HUES64 (cell line): ENCODE data around the gene ZNF764.

Experiments used
- H3K27ac ChIP-seq: 2 replicates; pipeline ENCODE4 v1.7.0; 2013; ENCODE audit warnings: low read depth, low read length, inconsistent platforms
- H3K27me3 ChIP-seq: 2 replicates; pipeline ENCODE4 v1.6.1; 2013; ENCODE audit warnings: mild to moderate bottlenecking, low read length; ENCODE audit not compliant: insufficient read depth
- H3K36me3 ChIP-seq: 2 replicates; pipeline ENCODE4 v1.6.1; 2013; ENCODE audit warnings: mild to moderate bottlenecking, low read length; ENCODE audit not compliant: insufficient read depth
- H3K4me1 ChIP-seq: 2 replicates; pipeline ENCODE4 v1.6.1; 2013; ENCODE audit warnings: mild to moderate bottlenecking, low read length, moderate library complexity; ENCODE audit not compliant: insufficient read depth
- H3K4me3 ChIP-seq: 2 replicates; pipeline ENCODE4 v1.5.1; 2013; ENCODE audit warnings: mild to moderate bottlenecking, low read length, moderate library complexity
- H3K9ac ChIP-seq: 2 replicates; pipeline ENCODE4 v1.6.1; 2013; ENCODE audit warnings: mild to moderate bottlenecking, low read depth, low read length
- H3K9me3 ChIP-seq: 2 replicates; pipeline ENCODE4 v1.6.1; 2013; ENCODE audit warnings: low read depth, low read length; ENCODE audit not compliant: insufficient read depth
- WGBS: fragments of 150-250, 120-280 bp; methylation state at CpG from one replicate; pipeline ENCODE4 v1.1.7; 2013; ENCODE audit warnings: missing lambda C conversion rate; 5-methylcytosine and 5-hydroxymethylcytosine counted together

Gene ZNF764

DNA sequence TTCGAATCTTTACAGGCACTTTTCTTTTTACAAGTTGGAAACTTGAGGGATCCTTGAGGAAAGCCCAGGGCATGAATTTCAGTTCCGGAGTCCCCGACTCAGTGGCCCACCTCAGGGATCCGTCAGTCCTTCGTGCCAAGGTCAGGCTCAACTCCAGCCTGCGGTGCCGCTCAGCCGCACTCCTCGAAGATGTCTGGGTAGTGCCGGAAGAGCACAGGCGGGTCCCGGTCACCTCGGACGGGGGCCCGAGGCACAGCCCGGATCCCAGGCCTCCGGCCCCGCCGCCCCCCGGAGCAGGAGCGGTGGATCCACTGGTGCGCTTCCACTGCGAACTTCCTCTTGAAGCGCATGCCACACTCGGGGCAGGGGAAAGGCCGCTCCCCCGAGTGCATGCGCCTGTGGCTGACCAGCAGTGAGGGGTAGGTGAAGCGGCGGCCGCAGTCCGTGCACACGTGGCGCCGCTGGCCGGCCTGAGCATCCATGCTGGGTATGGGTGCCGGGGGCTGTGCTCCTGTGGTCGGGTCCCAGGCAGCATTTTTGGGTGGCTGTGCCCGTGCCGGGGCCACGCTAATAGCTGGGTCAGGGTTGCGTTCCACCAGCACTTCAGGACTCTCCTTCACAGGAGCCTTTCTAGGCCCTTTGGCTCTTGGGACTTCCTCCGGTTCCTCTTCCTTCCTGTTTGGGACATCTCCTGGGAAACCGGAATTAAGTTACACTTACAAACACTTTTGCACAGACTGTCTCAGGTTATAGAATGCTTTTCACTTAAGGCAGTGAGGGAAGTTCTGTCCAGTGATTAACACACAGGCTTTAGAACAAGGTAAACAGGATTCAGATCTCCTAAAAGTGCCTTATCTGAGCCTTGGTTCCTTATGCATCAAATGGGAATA is 11.8 kb upstream of the ZNF764 start:
- H3K4me3 ChIP-seq = no peak overlapping the region
- no peak overlapping the region for H3K9ac ChIP-seq
- H3K9me3 ChIP-seq = no peaks in the 10 kb centered on the region
- H3K4me1 ChIP-seq = peaks cover 3% of the 10 kb centered on the region
- no peaks in the 10 kb centered on the region for H3K36me3 ChIP-seq
- H3K27me3 ChIP-seq = no peaks in the 10 kb centered on the region
- H3K27ac ChIP-seq = no peak overlapping the region
- 95% methylated on average over 44 of the region's 44 CpGs for WGBS

DNA sequence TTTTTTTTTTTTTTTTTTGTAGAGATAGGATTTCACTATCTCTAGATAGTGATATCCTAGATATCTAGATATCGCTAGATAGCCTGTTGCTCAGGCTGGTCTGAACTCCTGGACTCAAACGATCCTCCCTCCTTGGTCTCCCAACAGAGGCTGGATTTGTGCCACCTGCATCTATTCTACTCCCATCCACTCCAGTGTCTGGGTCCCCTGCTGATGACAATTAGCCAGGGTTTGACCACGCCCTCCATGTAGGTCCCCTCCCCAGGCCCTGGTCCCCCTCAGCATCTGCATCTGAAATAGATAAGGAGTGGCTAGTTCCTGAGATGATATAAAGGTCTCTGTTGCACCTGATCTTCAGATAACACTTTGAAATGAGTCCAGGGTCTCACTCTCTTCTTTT is 11.1 kb upstream of the ZNF764 start:
- WGBS = 86% methylated on average over 3 of the region's 3 CpGs
- no peak overlapping the region for H3K27ac ChIP-seq
- H3K4me3 ChIP-seq = no peak overlapping the region
- no peaks in the 10 kb centered on the region for H3K27me3 ChIP-seq
- H3K9me3 ChIP-seq = no peaks in the 10 kb centered on the region
- no peak overlapping the region for H3K9ac ChIP-seq
- peaks cover 3% of the 10 kb centered on the region for H3K4me1 ChIP-seq
- no peaks in the 10 kb centered on the region for H3K36me3 ChIP-seq

DNA sequence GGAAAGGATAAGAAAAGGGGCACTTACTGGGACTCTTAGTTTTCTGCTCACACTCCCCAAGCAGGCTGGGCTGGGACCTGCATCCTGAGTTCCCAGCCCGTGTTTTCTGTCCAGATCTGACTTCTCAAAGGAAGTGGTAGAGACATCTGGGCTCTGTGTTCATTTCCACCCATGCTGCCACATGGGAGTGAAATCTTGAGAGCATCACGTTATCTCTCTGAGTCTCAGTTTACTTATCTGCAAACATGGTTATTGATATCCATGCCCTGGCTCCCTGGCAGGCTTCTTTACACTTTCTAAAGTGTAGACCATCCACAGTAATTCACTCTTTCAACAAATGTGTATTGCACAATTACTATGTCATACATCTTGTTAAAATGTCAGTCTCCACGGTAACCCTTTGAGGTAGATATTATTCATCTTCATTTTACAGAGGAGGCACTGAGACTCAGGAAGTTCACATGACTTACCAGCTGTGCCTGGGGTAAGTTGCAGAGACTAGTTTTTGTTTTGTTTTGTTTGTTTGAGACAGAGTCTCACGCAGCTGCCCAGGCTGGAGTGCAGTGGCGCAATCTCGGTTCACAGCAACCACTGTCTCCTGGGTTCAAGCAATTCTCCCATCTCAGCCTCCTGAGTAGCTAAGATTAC is 9.9 kb upstream of the ZNF764 start:
- 91% methylated on average over 6 of the region's 6 CpGs for WGBS

GRCh38 chr16:30567160-30567990 is 9.2 kb upstream of the ZNF764 start:
- 88% methylated on average over 14 of the region's 14 CpGs for WGBS
- Histone ChIP-seq H3K4me1 (peaks cover 3% of the 10 kb centered on the region), H3K27ac (no peak overlapping the region), H3K9me3 (no peaks in the 10 kb centered on the region), H3K4me3 (no peak overlapping the region), H3K36me3 (no peaks in the 10 kb centered on the region), H3K9ac (no peak overlapping the region), H3K27me3 (no peaks in the 10 kb centered on the region)

More for the DNA sequence above, 9.9 kb upstream of the ZNF764 start:
- Histone ChIP-seq H3K9me3 (no peaks in the 10 kb centered on the region), H3K4me3 (no peak overlapping the region), H3K36me3 (no peaks in the 10 kb centered on the region), H3K9ac (no peak overlapping the region), H3K27me3 (no peaks in the 10 kb centered on the region), H3K4me1 (peaks cover 3% of the 10 kb centered on the region), H3K27ac (no peak overlapping the region)

DNA sequence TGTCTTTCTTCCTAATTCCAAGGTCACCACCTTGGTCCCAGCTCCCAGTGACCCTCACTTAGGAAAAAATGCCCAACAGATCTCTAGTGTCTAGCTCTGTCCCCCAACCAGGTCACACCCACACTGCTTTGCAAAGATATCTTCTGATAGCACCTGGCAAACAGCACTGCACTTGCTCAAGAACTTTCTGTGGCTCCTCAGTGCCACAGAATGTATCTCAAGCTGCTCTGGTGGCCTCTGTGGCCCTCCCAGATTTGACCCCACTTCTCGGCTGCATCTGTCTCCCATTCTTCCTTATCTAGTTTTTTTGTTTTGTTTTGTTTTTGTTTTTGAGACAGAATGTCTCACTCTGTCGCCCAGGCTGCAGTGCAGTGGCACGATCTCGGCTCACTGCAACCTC is 8.4 kb upstream of the ZNF764 start:
- Histone ChIP-seq H3K27me3 (no peaks in the 10 kb centered on the region), H3K36me3 (no peaks in the 10 kb centered on the region), H3K4me3 (no peak overlapping the region), H3K4me1 (peaks cover 3% of the 10 kb centered on the region), H3K9ac (no peak overlapping the region), H3K9me3 (no peaks in the 10 kb centered on the region), H3K27ac (no peak overlapping the region)
- 95% methylated on average over 3 of the region's 4 CpGs for WGBS

DNA sequence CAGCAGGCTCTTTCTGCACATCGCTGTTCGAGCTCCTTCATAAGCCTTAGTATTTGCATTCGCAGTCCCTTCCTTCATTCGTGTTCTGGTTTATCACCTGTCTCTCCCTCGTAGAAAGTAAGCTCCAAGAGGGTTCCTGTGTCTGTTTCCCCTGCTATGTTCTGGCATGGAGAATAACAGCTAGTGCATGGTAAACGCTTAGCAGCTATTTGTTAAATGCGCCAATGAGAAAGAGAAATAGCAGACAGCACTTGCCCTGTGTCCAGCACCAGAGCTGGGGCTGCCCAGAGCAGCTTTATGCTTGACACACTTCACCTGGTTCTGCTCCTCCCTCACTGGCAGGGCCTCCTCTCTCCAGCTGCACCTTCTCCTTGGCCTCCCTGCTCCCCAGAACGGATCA is 7.8 kb upstream of the ZNF764 start:
- 86% methylated on average over 8 of the region's 8 CpGs for WGBS
- Histone ChIP-seq H3K4me3 (no peak overlapping the region), H3K27ac (no peak overlapping the region), H3K36me3 (no peaks in the 10 kb centered on the region), H3K9ac (no peak overlapping the region), H3K27me3 (no peaks in the 10 kb centered on the region), H3K9me3 (no peaks in the 10 kb centered on the region), H3K4me1 (peaks cover 3% of the 10 kb centered on the region)

DNA sequence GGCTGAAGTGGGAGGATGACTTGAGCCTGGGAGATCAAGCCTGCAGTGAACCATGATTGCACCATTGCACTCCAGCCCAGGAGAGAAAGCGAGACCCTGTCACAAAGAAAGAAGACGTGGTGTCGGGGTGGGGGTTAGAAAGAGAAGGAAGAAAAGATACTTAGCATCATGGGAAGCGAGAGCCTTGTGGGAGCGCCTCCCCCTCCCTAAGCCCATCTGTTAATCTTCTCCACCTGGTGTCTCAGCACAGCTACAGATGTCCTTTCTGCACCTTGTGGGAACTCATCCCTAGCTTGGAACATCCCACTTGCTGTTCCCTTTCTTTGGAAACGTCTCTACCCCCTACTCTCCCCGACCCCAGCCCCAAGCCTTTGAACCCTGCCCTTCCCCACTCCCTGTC is 7.4 kb upstream of the ZNF764 start:
- no peaks in the 10 kb centered on the region for H3K9me3 ChIP-seq
- 70% methylated on average over 7 of the region's 7 CpGs for WGBS
- no peak overlapping the region for H3K4me3 ChIP-seq
- no peak overlapping the region for H3K9ac ChIP-seq
- H3K27me3 ChIP-seq = no peaks in the 10 kb centered on the region
- no peaks in the 10 kb centered on the region for H3K36me3 ChIP-seq
- H3K27ac ChIP-seq = no peak overlapping the region
- H3K4me1 ChIP-seq = peaks cover 3% of the 10 kb centered on the region

DNA sequence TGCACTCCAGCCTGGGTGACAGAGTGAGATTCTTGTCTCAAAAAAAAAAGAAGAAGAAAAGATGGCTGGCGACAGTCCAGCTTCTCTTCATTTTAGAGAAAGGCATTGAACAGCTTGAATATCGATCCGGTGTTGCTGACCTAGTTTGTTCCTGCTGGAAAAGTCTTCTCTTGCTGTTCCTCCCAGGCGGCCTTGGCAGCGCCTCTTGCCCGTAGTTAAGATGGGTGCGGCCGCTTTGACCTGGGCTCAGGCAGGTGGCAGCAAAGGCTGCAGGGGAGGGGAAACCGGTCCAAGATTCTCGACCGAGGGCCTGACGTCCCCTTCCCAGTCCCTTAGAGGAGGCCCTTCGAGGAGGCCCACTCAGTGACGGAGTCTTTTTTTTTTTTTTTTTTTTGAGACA is 3.8 kb upstream of the ZNF764 start:
- Histone ChIP-seq H3K27ac (no peak overlapping the region), H3K36me3 (no peaks in the 10 kb centered on the region), H3K4me3 (no peak overlapping the region), H3K9me3 (no peaks in the 10 kb centered on the region), H3K9ac (no peak overlapping the region), H3K27me3 (no peaks in the 10 kb centered on the region), H3K4me1 (no peaks in the 10 kb centered on the region)
- WGBS = 95% methylated on average over 14 of the region's 14 CpGs

DNA sequence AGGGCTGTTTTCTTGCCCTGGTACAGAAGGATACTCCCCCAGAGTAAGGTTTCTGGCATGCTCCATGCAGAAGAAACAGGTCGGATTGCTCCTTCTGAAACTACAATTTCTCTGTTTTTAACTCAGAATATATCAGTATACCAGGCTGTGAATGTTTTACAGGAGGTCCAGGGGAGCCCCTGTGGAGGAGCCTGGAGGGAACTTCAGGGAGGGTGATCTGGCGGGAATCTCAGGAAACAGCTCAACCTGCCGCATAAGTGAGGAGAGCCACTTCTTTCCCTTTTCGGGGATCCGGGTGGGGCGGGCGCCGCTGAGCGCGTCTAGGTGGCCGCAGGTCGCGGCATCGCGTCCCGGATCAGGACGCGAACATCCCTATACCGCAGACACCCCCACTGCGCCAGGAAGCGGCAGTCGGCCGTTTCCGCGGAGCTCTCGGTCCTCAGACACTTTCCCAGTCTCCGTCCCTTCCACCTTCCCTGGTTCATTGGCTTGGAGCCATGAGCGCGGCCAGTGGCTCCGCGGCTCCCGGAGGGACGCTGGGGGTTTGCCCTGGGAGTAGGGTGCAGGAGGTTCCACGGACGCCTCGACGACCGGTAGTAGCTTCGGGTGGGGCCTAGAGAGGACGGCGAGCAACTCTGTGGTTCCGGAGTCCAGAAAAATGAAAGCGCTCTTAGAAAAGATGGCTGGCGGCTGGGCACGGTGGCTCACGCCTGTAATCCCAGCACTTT is 3.1 kb upstream of the ZNF764 start:
- WGBS = 92% methylated on average over 46 of the region's 46 CpGs
- Histone ChIP-seq H3K36me3 (no peaks in the 10 kb centered on the region), H3K27ac (no peak overlapping the region), H3K27me3 (no peaks in the 10 kb centered on the region), H3K9ac (no peak overlapping the region), H3K4me3 (peak overlapping the region; percentile 14; the same call in 1 of the 2 replicates), H3K9me3 (no peaks in the 10 kb centered on the region), H3K4me1 (no peaks in the 10 kb centered on the region)

DNA sequence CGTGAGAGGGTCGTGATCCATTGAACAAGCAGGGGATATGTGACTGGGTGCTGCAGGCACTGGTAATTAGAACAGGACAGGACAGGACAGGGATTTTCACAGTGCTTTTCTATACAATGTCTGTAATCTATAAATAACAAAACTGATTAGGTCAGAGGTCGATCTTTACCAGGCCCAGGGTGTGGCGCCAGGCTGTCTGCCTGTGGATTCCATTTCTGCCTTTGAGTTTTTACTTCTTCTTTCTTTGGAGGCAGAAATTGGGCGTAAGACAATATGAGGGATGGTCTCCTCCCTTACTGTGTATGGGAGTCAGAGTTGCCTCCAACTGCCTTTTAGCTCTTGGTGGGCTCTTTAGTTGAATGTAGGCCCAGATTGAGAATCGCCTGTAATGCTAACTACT is 1.5 kb upstream of the ZNF764 start:
- H3K4me3 ChIP-seq = no peak overlapping the region
- H3K9ac ChIP-seq = no peak overlapping the region
- H3K27me3 ChIP-seq = no peaks in the 10 kb centered on the region
- 96% methylated on average over 6 of the region's 6 CpGs for WGBS
- H3K27ac ChIP-seq = no peak overlapping the region
- H3K9me3 ChIP-seq = no peaks in the 10 kb centered on the region
- peaks cover 11% of the 10 kb centered on the region for H3K36me3 ChIP-seq
- no peaks in the 10 kb centered on the region for H3K4me1 ChIP-seq
